Measurements from ENCODE around the gene RTP2.
A peak's percentile ranks its signal among the peaks of the same experiment; 100 is the strongest.

RTP2 gene

GRCh38 chr3:187738331-187739093 is 36.2 kb upstream of the RTP2 start:
- DNase-seq: peak; percentile 84

GRCh38 chr3:187738071-187738330 is 35.6 kb upstream of the RTP2 start:
- DNase-seq: no peak

GRCh38 chr3:187737368-187738070 is 35.2 kb upstream of the RTP2 start:
- DNase-seq: peak; percentile 33

- peak; percentile 27 for DNase-seq
Observed at GRCh38 chr3:187737006-187737367, 34.6 kb upstream of the RTP2 start.

GRCh38 chr3:187736418-187736871 is 34.1 kb upstream of the RTP2 start:
- DNase-seq: no peak

GRCh38 chr3:187735837-187736236 is 33.5 kb upstream of the RTP2 start:
- DNase-seq: no peak

- no peak for DNase-seq
Observed at GRCh38 chr3:187735383-187735782, 33.0 kb upstream of the RTP2 start.

- DNase-seq: no peak
Observed at GRCh38 chr3:187734841-187735240, 32.5 kb upstream of the RTP2 start.

GRCh38 chr3:187733371-187733770 is 31.0 kb upstream of the RTP2 start:
- no peak for DNase-seq

- no peak for DNase-seq
Observed at GRCh38 chr3:187729598-187729997, 27.2 kb upstream of the RTP2 start.

- no peak for DNase-seq
Observed at GRCh38 chr3:187728940-187729583, 26.7 kb upstream of the RTP2 start.

- DNase-seq: no peak
Observed at GRCh38 chr3:187728248-187728647, 25.9 kb upstream of the RTP2 start.

- DNase-seq: no peak
Observed at GRCh38 chr3:187726564-187726963, 24.2 kb upstream of the RTP2 start.

- DNase-seq: peak; percentile 85
Observed at GRCh38 chr3:187725653-187726370, 23.5 kb upstream of the RTP2 start.

- no peak for DNase-seq
Observed at GRCh38 chr3:187725224-187725623, 22.9 kb upstream of the RTP2 start.

- no peak for DNase-seq
Observed at GRCh38 chr3:187722206-187722612, 19.9 kb upstream of the RTP2 start.

GRCh38 chr3:187721055-187721454 is 18.7 kb upstream of the RTP2 start:
- no peak for DNase-seq

- DNase-seq: no peak
Observed at GRCh38 chr3:187720337-187720670, 17.9 kb upstream of the RTP2 start.

GRCh38 chr3:187719628-187720336 is 17.4 kb upstream of the RTP2 start:
- no peak for DNase-seq

GRCh38 chr3:187718802-187719201 is 16.4 kb upstream of the RTP2 start:
- no peak for DNase-seq

GRCh38 chr3:187717572-187717971 is 15.2 kb upstream of the RTP2 start:
- no peak for DNase-seq

- peak; percentile 58 for DNase-seq
Observed at GRCh38 chr3:187714404-187714979, 12.1 kb upstream of the RTP2 start.

GRCh38 chr3:187713504-187713903 is 11.1 kb upstream of the RTP2 start:
- peak; percentile 5 for DNase-seq

Measured in NCI-H2171 treated with DMSO at 0.1 percent for 48 hours (cell line).